Right lobe of liver (tissue), 6 donors: ENCODE data around the gene CHD2. TPM values are rescaled to one million over a fixed set of nuclear protein-coding genes. Genes with fewer than 3 reads are reported as not detected.

Experiments
- ATAC-seq, 4 donors: fragments of 200-7000 bp; cut with Tn5 transposase; one replicate each; pipeline ENCODE4 v1.9.1; 2020; ENCODE audit warnings: mild to moderate bottlenecking in 4 of 4, moderate library complexity in 4 of 4
- DNase-seq, 3 donors: peaks; one replicate each; pipeline ENCODE4 v3.0.0-alpha.2; 2020
- H3K27ac ChIP-seq, 3 donors: fragments of 200-600 bp; one replicate each; pipeline ENCODE4 v1.8.0; 2022
- H3K27me3 ChIP-seq, 2 donors: fragments of 200-600 bp; one replicate each; pipeline ENCODE4 v1.8.0; 2022
- H3K36me3 ChIP-seq, 4 donors: fragments of 200-600 bp; sonication (generic) in 1 of 4; one replicate each; pipeline versions ENCODE4 v1.5.1 to v1.8.0; 2017 to 2022; ENCODE audit warnings: control low read depth in 1 of 4
- H3K4me1 ChIP-seq, 4 donors: fragments of 200-600 bp; sonication (generic) in 1 of 4; one replicate each; pipeline versions ENCODE4 v1.5.1 to v1.8.0; 2017 to 2022; ENCODE audit warnings: control low read depth in 1 of 4
- H3K4me3 ChIP-seq, 3 donors: fragments of 200-600 bp; one replicate each; pipeline ENCODE4 v1.8.0; 2022
- H3K9me3 ChIP-seq, 4 donors: fragments of 200-600 bp; sonication (generic) in 1 of 4; one replicate each; pipeline versions ENCODE4 v1.5.1 to v1.8.0; 2017 to 2022; ENCODE audit warnings: control low read depth in 1 of 4
- CTCF ChIP-seq, 4 donors: fragments of 200-600 bp in 3 of 4; fragments of 450-650 bp in 1 of 4; IDR thresholded peaks; one replicate each; pipeline versions ENCODE4 v1.5.1 to v1.8.0; 2016 to 2022; ENCODE audit warnings: antibody characterized with exemption in 4 of 4, mild to moderate bottlenecking in 2 of 4
- POLR2A ChIP-seq: fragments of 450-650 bp; IDR thresholded peaks from one replicate; pipeline ENCODE4 v1.6.1; 2017; ENCODE audit warnings: antibody characterized with exemption, mild to moderate bottlenecking
- WGBS: methylation state at CpG from one replicate; pipeline ENCODE4 v1.1.6; 2018; ENCODE audit warnings: low coverage, low lambda C conversion rate; ENCODE audit not compliant: insufficient coverage; ENCODE audit errors: missing lambda C conversion rate; 5-methylcytosine and 5-hydroxymethylcytosine counted together
- intact Hi-C, 2 donors: fragments of 100-400 bp; cut with DNase I; formaldehyde crosslinking; loops; one replicate each; pipeline versions ENCODE4 v1.11.2 to v1.14.1; 2022
- microRNA counts: library from miRNA; unstranded; fragments of <30 nt; microRNA quantifications from one replicate; lab custom pipeline; 2016
- microRNA-seq, 2 donors: library from miRNA; unstranded; fragments of <30 nt; microRNA quantifications; one replicate each; pipeline ENCODE4, GENCODE V29; 2019 to 2020
- total RNA-seq, 6 experiments: library from RNA; depleted of rRNA in 2 of 6; stranded (reverse); fragments of >200 nt in 2 of 6; fragmentation: NEBNext Ultra II Directional in 3 of 6; extraction: Animal tissue kit (Norgen Biotek cat#: 25700) in 3 of 6; gene quantifications; one replicate each; pipeline versions ENCODE4 v1.1.0 to v1.2.4, GENCODE V29; 2016 to 2023
- donor health status: DM: no; HTN: yes; CAD: no.
- donor health status: DM: no; HTN: no; CAD: no.
- donor health status: DM: no; HTN: no; CAD: no.
- donor health status: DM: no; HTN: yes; CAD: no.
- donor health status: DM: no; HTN: yes; CAD: no.

The CHD2 gene
- total RNA-seq, 6 experiments from 2014 or later: 41.4 to 65.0 (median 56.6) TPM

GRCh38 chr15:93076217-93076616, 176.1 kb downstream of the CHD2 start:
- Histone ChIP-seq H3K27ac (no peak overlapping the region), H3K4me1 (peaks cover 0 to 10% (median 0%) of the 10 kb centered on the region in 4 donors)

GRCh38 chr15:93076875-93077274, 176.8 kb downstream of the CHD2 start:
- 53% methylated on average over 5 of the region's 5 CpGs for WGBS
- H3K9me3 ChIP-seq: no peaks in the 10 kb centered on the region
- H3K27me3 ChIP-seq: peaks cover 0 to 9% of the 10 kb centered on the region in 2 donors
- DNase-seq (no peak), ATAC-seq (no peak)
- H3K4me3 ChIP-seq: no peak overlapping the region
- TF ChIP-seq CTCF (IDR thresholded peaks at IDR 0.05) (no peak), POLR2A (no peak)
- no peaks in the 10 kb centered on the region for H3K36me3 ChIP-seq
- intact Hi-C loops: no loop called here
- no peak overlapping the region for H3K27ac ChIP-seq
- H3K4me1 ChIP-seq: peaks cover 0 to 10% (median 0%) of the 10 kb centered on the region in 4 donors

More at GRCh38 chr15:93076217-93076616, 176.1 kb downstream of the CHD2 start:
- no peaks in the 10 kb centered on the region for H3K36me3 ChIP-seq
- peaks cover 0 to 16% of the 10 kb centered on the region in 2 donors for H3K27me3 ChIP-seq
- DNase-seq (no peak), ATAC-seq (no peak)
- TF ChIP-seq CTCF (IDR thresholded peaks at IDR 0.05) (no peak), POLR2A (no peak)
- H3K9me3 ChIP-seq: no peaks in the 10 kb centered on the region
- intact Hi-C loops: no loop called here
- 71% methylated on average over 1 of the region's 1 CpG for WGBS
- no peak overlapping the region for H3K4me3 ChIP-seq

MicroRNAs within 50 kb of the gene (microRNA counts, 767-probe panel; counts per million panel counts)
- microRNA hsa-miR-3175 (lab: Ali Mortazavi, UCI): 237 counts per million

Small RNA genes lying within 50 kb of the gene (microRNA-seq; reads per million reads assigned to microRNA genes)
- gene MIR3175: 0 to 0.29 reads per million in 2 donors

Other genes with a start within 250 kb of the CHD2 start
- 10 to 100 TPM in 1 of 6 experiments, 1 to 10 TPM in 5; 2.0 to 11.9 (median 4.7) TPM for gene FAM174B, start 244.5 kb upstream of the CHD2 start, total RNA-seq
- under 1 TPM in 4 of 6 experiments, not detected in 2; 0.06 to 0.32 (median 0.25) TPM for gene RGMA, start 188.9 kb downstream of the CHD2 start, total RNA-seq